HG03378 (cell line): ENCODE results near the gene UNK.
"Not testable (repeated sequence)": the region's sequence is repeated elsewhere in the genome, so short reads cannot be mapped to it uniquely, and the experiment has no call there.

Experiments
- ATAC-seq: cut with Tn5 transposase; IDR thresholded peaks from one replicate; pipeline ENCODE4 v1.9.1; 2021; ENCODE audit warnings: mild to moderate bottlenecking, moderate library complexity; ENCODE audit not compliant: unreplicated experiment

The UNK gene

GRCh38 chr17:75870228-75870627 is 85.6 kb downstream of the UNK start:
- ATAC-seq = not testable (repeated sequence)

GRCh38 chr17:75872434-75873351 is 88.1 kb downstream of the UNK start:
- ATAC-seq = no peak

- ATAC-seq = no peak
Observed at GRCh38 chr17:75873587-75874322, 89.1 kb downstream of the UNK start.

GRCh38 chr17:75874323-75875181 is 89.9 kb downstream of the UNK start:
- ATAC-seq = no peak
